H9 (cell line): Measurements from ENCODE around the gene FBXO47. TPM values are rescaled to one million over a fixed set of nuclear protein-coding genes. Genes with fewer than 3 reads are reported as not detected.

Experiments used
- DNase-seq: peaks from one replicate; pipeline ENCODE4 v3.0.0-alpha.2; 2017
- H2AFZ ChIP-seq: one replicate; pipeline ENCODE4 v1.6.1; 2013; ENCODE audit warnings: mild to moderate bottlenecking, low read length, control low read depth, moderate library complexity
- H2AK5ac ChIP-seq: 2 replicates; pipeline ENCODE4 v1.6.1; 2013; ENCODE audit warnings: low read length, control low read depth, mixed read lengths; ENCODE audit not compliant: insufficient read length
- H2BK120ac ChIP-seq: one replicate; pipeline ENCODE4 v1.6.1; 2013; ENCODE audit warnings: low read depth, mild to moderate bottlenecking, low read length, control low read depth, inconsistent platforms; ENCODE audit not compliant: poor library complexity, severe bottlenecking
- H2BK12ac ChIP-seq: 2 replicates; pipeline ENCODE4 v1.6.1; 2013; ENCODE audit warnings: low read length, control low read depth, mixed read lengths, low read depth; ENCODE audit not compliant: insufficient read length
- H2BK15ac ChIP-seq: 2 replicates; pipeline ENCODE4 v1.6.1; 2013; ENCODE audit warnings: low read depth, low read length, control low read depth
- H2BK20ac ChIP-seq: one replicate; pipeline ENCODE4 v1.6.1; 2013; ENCODE audit warnings: low read depth, mild to moderate bottlenecking, low read length, control low read depth, inconsistent platforms; ENCODE audit not compliant: poor library complexity, severe bottlenecking
- H2BK5ac ChIP-seq: 2 replicates; pipeline ENCODE4 v1.6.1; 2013; ENCODE audit warnings: low read length, control low read depth, mixed read lengths; ENCODE audit not compliant: insufficient read length
- H3K14ac ChIP-seq: 2 replicates; pipeline ENCODE4 v1.6.1; 2013; ENCODE audit warnings: low read length, control low read depth; ENCODE audit not compliant: insufficient read depth
- H3K18ac ChIP-seq: 2 replicates; pipeline ENCODE4 v1.6.1; 2013; ENCODE audit warnings: low read depth, mild to moderate bottlenecking, mixed read lengths, low read length, control low read depth; ENCODE audit not compliant: insufficient read length
- H3K23ac ChIP-seq: 2 replicates; pipeline ENCODE4 v1.6.1; 2013; ENCODE audit warnings: low read length, control low read depth, mixed read lengths, low read depth; ENCODE audit not compliant: insufficient read length
- H3K23me2 ChIP-seq: 2 replicates; pipeline ENCODE4 v1.6.1; 2013; ENCODE audit warnings: low read depth, mild to moderate bottlenecking, mixed read lengths, low read length, control low read depth; ENCODE audit not compliant: insufficient read length, poor library complexity, severe bottlenecking
- H3K27ac ChIP-seq: 2 replicates; pipeline ENCODE4 v1.5.1; 2013; ENCODE audit warnings: low read length, control low read depth, mixed read lengths, low read depth; ENCODE audit not compliant: insufficient read length
- H3K27me3 ChIP-seq: 2 replicates; pipeline ENCODE4 v1.6.1; 2013; ENCODE audit warnings: low read length, control low read depth, inconsistent platforms; ENCODE audit not compliant: insufficient read depth
- H3K4ac ChIP-seq: 2 replicates; pipeline ENCODE4 v1.6.1; 2013; ENCODE audit warnings: low read depth, mild to moderate bottlenecking, control low read depth, inconsistent platforms, low read length, moderate library complexity
- H3K4me1 ChIP-seq: 2 replicates; pipeline ENCODE4 v1.6.1; 2013; ENCODE audit warnings: low read length, control low read depth, inconsistent platforms; ENCODE audit not compliant: insufficient read depth
- H3K4me2 ChIP-seq: 2 replicates; pipeline ENCODE4 v1.6.1; 2013; ENCODE audit warnings: low read length, control low read depth, mixed read lengths; ENCODE audit not compliant: insufficient read length, insufficient read depth
- H3K56ac ChIP-seq: 2 replicates; pipeline ENCODE4 v1.6.1; 2013; ENCODE audit warnings: low read depth, mild to moderate bottlenecking, mixed read lengths, low read length, control low read depth; ENCODE audit not compliant: insufficient read length
- H3K79me1 ChIP-seq: 2 replicates; pipeline ENCODE4 v1.6.1; 2013; ENCODE audit warnings: low read depth, mild to moderate bottlenecking, moderate library complexity, low read length, control low read depth, inconsistent platforms; ENCODE audit not compliant: insufficient read depth, poor library complexity, severe bottlenecking
- H3K79me2 ChIP-seq: 2 replicates; pipeline ENCODE4 v1.6.1; 2013; ENCODE audit warnings: low read length, control low read depth, inconsistent platforms; ENCODE audit not compliant: insufficient read depth
- H3K9ac ChIP-seq: 2 replicates; pipeline ENCODE4 v1.6.1; 2013; ENCODE audit warnings: low read length, control low read depth, mixed read lengths; ENCODE audit not compliant: insufficient read length; ENCODE audit errors: extremely low read depth
- H3K9me3 ChIP-seq: one replicate; pipeline ENCODE4 v1.6.1; 2013; ENCODE audit warnings: low read depth, low read length, inconsistent platforms; ENCODE audit not compliant: control insufficient read depth
- H3T11ph ChIP-seq: one replicate; pipeline ENCODE4 v1.6.1; 2013; ENCODE audit warnings: mild to moderate bottlenecking, low read length, control low read depth, inconsistent platforms
- H4K20me1 ChIP-seq: one replicate; pipeline ENCODE4 v1.6.1; 2013; ENCODE audit not compliant: control insufficient read depth, insufficient read length, insufficient read depth
- H4K5ac ChIP-seq: 2 replicates; pipeline ENCODE4 v1.6.1; 2013; ENCODE audit warnings: low read depth, mild to moderate bottlenecking, mixed read lengths, low read length, control low read depth; ENCODE audit not compliant: insufficient read length
- H4K8ac ChIP-seq: replicated peaks from 2 replicates; pipeline ENCODE4 v1.6.1; 2013; ENCODE audit warnings: low read length, control low read depth, mixed read lengths, low read depth; ENCODE audit not compliant: insufficient read length
- H4K91ac ChIP-seq: 2 replicates; pipeline ENCODE4 v1.6.1; 2013; ENCODE audit warnings: low read depth, mild to moderate bottlenecking, moderate library complexity, mixed read lengths, low read length, control low read depth; ENCODE audit not compliant: insufficient read length
- H3K27ac Mint-ChIP-seq, 3 experiments: 2 replicates in 2 of 3; 3 replicates in 1 of 3; pipeline ENCODE4 v1.8.0; 2020 to 2021; ENCODE audit warnings: mixed read lengths in 3 of 3, mild to moderate bottlenecking in 1 of 3, moderate library complexity in 1 of 3
- H3K27me3 Mint-ChIP-seq: 2 replicates; pipeline ENCODE4 v1.8.0; 2021; ENCODE audit warnings: low read depth, mild to moderate bottlenecking, moderate library complexity, mixed read lengths
- H3K36me3 Mint-ChIP-seq, 3 experiments: 2 replicates in 2 of 3; 3 replicates in 1 of 3; pipeline ENCODE4 v1.8.0; 2020 to 2021; ENCODE audit warnings: low read depth in 3 of 3, mixed read lengths in 3 of 3; ENCODE audit not compliant: insufficient read depth in 1 of 3
- H3K4me1 Mint-ChIP-seq, 2 experiments: 2 replicates each; pipeline ENCODE4 v1.8.0; 2020; ENCODE audit warnings: mixed read lengths in 2 of 2
- H3K4me3 Mint-ChIP-seq, 2 experiments: 2 replicates in 1 of 2; 3 replicates in 1 of 2; pipeline ENCODE4 v1.8.0; 2020 to 2021; ENCODE audit warnings: mild to moderate bottlenecking in 2 of 2, mixed read lengths in 2 of 2, moderate library complexity in 1 of 2
- H3K9me3 Mint-ChIP-seq, 2 experiments: 2 replicates in 1 of 2; 3 replicates in 1 of 2; pipeline ENCODE4 v1.8.0; 2020; ENCODE audit warnings: mild to moderate bottlenecking in 2 of 2, mixed read lengths in 2 of 2, moderate library complexity in 1 of 2
- CTCF ChIP-seq: fragments of 200-600 bp; sonication (generic); conservative IDR thresholded peaks from 3 replicates; pipeline ENCODE4 v1.8.0; 2021; ENCODE audit warnings: antibody characterized with exemption, mild to moderate bottlenecking
- WGBS: extraction: QIAGEN DNeasy Blood & Tissue Kit; methylation state at CpG from one replicate; pipeline ENCODE4 v1.1.7; 2013; ENCODE audit warnings: missing lambda C conversion rate, low lambda C conversion rate, mixed read lengths; ENCODE audit not compliant: insufficient read length; ENCODE audit errors: extremely low coverage; 5-methylcytosine and 5-hydroxymethylcytosine counted together
- total RNA-seq: library from RNA; stranded (reverse); gene quantifications from 2 replicates; pipeline ENCODE4 v1.2.1, GENCODE V29; 2021

FBXO47 gene
- total RNA-seq, 1 experiment from 2014 or later = not detected

- Histone ChIP-seq H3K4ac (no peak overlapping the region), H2AFZ (no peak overlapping the region), H3K9me3 (no peaks in the 10 kb centered on the region), H3K56ac (no peak overlapping the region), H3T11ph (no peak overlapping the region), H3K9ac (no peak overlapping the region), H3K4me2 (no peak overlapping the region), H2BK12ac (no peak overlapping the region), H3K18ac (no peak overlapping the region), H2AK5ac (no peak overlapping the region), H4K8ac (no peak overlapping the region), H2BK15ac (no peak overlapping the region), H3K27ac (no peak overlapping the region), H4K91ac (no peak overlapping the region), H3K79me2 (peaks cover 2% of the 10 kb centered on the region; the same call in 1 of the 2 replicates), H3K23me2 (no peaks in the 10 kb centered on the region), H2BK120ac (no peak overlapping the region), H3K4me1 (no peaks in the 10 kb centered on the region), H3K14ac (no peak overlapping the region), H2BK20ac (no peak overlapping the region), H3K79me1 (no peaks in the 10 kb centered on the region), H3K23ac (no peak overlapping the region), H3K27me3 (no peaks in the 10 kb centered on the region), H2BK5ac (no peak overlapping the region), H4K5ac (no peak overlapping the region), H4K20me1 (peaks cover 2% of the 10 kb centered on the region)
- H3K9me3 Mint-ChIP-seq = no peaks in the 10 kb centered on the region
- H3K27ac Mint-ChIP-seq = peak overlapping the region in 2 of 3 experiments; percentile 84 to 85; a peak in 4 of 7 replicates
- peaks cover 2 to 47% (median 40%) of the 10 kb centered on the region in 3 experiments; a peak in 5 of 7 replicates for H3K36me3 Mint-ChIP-seq
- H3K4me1 Mint-ChIP-seq = peaks cover 10 to 21% of the 10 kb centered on the region in 2 experiments
- DNase-seq = no peak
- H3K4me3 Mint-ChIP-seq = no peak overlapping the region
- H3K27me3 Mint-ChIP-seq = no peaks in the 10 kb centered on the region
- no CpG with 5 or more reads among the region's 8 CpGs for whole genome bisulfite sequencing
- no peak for TF ChIP-seq CTCF
Measured at GRCh38 chr17:38891441-38891840, 75.8 kb downstream of the FBXO47 start.
